CD4-positive, alpha-beta T cell treated with Interleukin-2 at 100 ng/mL for 4 hours (primary cell): ENCODE data around the gene GH1.
"Not testable (repeated sequence)": the region's sequence is repeated elsewhere in the genome, so short reads cannot be mapped to it uniquely, and the experiment has no call there.

Experiments
- DNase-seq: peaks from one replicate; pipeline ENCODE4 v3.0.0-alpha.2; 2020; ENCODE audit warnings: low spot score

Gene GH1

DNA sequence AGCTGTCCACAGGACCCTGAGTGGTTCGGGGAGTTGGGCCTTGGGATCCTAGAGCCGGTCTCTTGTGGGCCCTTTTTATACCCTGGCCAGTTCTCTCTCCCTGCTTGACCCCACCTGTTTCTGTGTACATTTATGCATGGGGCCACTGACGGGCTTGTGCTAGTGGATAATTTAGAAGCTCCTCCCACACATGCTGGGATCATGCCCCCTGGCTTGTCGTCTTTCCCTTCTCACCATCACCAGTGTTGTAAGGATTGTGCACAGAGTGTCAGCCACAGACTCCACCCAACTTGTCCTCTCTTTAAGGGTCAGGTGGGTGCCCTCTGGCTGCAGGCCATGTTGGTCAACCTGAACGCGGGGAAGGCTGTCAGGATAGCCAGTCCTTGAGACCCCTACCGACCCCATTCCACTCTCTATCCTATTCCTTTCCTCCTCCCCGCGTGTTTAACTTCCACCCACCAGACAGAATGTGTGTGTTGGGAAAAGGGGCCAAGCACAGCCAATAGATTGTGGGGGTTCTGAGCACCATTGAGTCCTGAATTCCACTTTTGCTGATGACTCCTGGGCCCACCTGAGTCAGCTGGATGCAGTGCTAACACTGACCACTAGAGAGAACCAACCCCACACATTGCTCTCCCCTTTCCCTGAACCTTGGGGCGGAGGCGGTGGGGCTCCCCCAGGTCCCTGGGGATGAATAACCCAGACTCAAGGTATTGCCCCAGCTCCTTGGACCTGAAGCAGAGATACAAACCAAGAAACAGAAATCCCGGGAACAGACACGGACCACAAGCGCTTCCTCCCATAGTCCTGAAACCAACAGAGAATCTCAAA is 21.9 kb downstream of the GH1 start, which contains the start of gene CSH1:
CSH1 (minus strand) TSS at position 51 of the 831 bp plus-strand sequence. CDS start 63 bp downstream, outside the sequence.
- DNase-seq: not testable (repeated sequence)

DNA sequence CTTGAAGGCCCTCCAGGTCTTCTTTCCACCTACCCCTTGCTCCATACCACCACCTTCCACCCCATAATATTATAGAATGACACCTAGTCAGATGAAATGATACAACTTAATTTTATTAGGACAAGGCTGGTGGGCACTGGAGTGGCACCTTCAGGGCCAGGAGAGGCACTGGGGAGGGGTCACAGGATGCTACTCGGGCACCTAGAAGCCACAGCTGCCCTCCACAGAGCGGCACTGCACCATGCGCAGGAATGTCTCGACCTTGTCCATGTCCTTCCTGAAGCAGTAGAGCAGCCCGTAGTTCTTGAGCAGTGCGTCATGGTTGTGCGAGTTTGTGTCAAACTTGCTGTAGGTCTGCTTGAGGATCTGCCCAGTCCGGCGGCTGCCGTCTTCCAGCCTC is 23.8 kb downstream of the GH1 start:
- not testable (repeated sequence) for DNase-seq

DNA sequence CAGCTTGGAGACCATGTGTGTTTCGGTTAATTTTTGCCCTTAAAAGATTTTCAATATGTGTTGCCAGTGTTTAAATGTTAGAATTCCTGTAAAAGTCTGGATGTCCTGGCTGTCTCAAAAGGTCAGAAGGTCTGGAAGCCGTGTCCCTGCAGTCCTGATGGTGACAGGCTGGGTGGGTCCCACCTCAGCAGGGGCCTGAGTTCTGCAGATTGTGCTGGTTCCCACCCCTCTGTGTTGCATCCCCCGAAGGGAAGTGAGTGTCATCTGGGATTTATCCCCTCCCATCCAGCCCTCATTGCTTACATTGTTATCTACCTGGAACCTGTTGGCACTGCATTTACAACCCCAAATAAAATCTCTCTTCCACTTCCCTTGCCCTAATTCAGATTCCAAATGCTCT is 24.6 kb downstream of the GH1 start:
- not testable (repeated sequence) for DNase-seq

DNA sequence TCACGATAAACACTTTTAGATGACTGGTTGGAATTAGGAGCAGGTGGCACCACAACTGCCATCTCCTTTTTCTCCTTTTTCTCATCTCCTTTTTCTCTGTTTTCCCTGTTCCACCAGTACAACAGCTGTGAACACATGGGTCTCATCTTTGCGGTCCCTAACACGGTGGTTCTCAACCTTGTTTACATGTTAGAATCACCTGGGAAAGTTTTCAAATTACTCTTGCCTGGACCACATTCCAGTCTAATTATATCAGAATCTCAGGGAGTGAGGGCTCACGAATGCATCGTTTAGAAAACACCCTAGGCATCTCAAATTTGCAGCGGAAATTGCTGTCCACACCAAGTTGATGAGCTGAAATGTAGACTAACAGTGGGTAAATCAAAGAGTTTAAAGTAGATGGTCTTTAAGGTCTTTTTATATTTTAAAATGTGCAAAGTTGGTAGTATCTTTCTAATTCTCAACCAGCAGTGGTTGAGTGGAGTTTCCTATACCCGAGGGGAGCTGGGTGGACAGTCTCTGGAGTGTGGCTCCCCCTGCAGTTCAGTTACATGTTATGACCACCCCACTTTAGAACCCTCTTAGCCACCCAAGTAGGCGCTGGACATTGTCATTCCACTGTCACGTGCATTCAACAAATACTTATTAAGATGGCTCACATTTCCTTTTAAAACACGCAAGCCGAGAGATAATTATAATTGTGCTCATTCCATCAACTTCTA is 26.2 kb downstream of the GH1 start:
- not testable (repeated sequence) for DNase-seq

DNA sequence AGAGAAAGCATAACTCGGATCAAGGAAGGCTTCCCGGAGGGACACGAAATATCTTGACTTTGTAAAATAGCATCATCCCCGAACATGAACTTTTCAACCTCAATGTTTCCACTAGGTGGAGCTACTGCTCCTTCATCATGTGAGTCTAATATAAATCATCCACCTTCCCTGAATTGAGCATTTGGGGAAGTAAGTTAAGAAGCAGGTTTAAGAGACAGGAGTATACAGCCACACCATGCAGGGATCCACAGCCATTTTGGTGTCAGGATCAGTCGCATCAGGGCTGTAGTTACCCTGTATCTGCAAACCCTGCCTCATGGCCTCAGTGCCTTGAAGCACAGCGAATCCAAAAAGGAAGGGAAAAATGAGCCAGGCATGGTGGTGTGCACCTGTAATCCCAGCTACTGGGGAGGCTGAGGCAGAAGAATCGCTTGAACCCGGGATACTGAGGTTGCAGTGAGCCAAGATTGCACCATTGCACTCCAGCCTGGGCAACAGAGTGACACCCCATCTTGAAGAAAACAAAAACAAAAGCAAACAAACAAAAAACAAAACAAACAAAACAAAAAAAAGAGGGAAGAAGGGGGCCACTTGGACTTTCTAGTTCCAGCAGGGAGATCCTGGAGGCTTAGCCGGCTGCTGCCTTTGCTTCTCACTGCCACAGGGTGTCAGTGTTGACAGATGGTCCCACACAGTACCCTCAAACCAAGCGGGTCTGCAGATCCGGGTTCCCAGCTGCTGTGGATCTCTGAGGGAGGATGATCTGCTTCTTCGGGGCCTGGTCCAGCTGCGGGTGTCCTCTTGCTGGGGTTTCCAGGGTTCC is 29.4 kb downstream of the GH1 start:
- DNase-seq: peak; percentile 47

DNA sequence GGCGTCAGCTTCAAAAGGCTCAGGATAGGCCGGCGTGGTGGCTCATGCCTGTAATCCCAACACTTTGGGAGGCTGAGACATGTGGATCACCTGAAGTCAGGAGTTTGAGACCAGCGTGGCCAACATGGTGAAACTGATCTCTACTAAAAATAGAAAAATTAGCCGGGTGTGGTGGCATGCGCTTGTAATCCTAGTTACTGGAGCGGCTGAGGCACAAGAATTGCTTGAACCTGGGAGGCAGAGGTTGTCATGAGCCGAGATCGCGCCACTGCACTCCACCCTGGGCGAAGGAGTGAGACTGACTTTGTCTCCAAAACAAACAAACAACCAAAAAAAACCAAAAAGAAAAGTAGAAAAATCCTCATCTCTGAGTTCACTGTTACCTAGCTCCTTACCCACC is 33.5 kb downstream of the GH1 start:
- DNase-seq: not testable (repeated sequence)

DNA sequence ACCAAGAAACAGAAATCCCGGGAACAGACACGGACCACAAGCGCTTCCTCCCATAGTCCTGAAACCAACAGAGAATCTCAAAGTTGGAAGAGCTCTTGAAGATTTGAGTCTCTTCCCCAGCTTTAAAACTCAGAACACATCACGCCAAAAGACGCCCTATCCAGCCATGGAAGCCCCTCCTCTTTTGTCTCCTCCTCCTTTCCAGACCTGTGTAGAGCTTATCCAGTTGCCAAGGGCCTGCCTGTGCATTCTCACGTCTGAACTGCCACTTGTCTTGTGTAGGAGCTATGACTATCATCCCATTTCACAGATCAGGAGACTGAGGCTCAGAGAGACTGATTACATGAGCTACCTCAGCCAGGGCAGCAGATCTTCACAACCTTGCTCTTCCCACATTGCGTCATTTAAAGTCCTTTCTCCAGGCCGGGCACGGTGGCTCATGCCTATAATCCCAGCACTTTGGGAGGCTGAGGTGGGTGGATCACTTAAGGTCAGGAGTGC is 36.0 kb downstream of the GH1 start:
- DNase-seq: not testable (repeated sequence)

DNA sequence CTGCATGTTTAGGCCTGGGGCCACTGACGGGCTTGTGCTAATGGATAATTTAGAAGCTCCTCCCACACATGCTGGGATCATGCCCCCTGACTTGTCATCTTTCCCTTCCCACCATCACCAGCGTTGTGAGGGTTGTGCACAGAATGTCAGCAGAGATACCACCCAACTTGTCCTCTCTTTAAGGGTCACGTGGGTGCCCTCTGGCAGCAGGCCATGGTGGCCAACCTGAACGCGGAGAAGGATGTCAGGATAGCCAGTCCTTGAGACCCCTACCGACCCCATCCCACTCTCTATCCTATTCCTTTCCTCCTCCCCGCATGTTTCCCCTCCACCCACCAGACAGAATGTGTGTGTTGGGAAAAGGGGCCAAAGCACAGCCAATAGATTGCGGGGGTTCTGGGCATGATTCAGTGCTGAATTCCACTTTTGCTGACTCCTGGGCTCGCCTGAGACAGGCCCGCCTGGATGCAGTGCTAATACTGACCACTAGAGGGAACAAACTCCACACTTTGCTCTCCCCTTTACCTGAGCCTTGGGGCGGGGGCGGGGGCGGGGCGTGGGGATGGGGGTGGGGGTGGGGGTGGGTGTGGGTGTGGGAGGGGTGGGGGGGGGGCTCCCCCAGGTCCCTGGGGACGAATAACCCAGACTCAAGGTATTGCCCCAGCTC is 36.6 kb downstream of the GH1 start, which contains the start of gene GH2:
GH2 (minus strand) TSS at position 10 of the 667 bp plus-strand sequence. CDS start 143 bp downstream, outside the sequence.
- DNase-seq: peak; percentile 71

DNA sequence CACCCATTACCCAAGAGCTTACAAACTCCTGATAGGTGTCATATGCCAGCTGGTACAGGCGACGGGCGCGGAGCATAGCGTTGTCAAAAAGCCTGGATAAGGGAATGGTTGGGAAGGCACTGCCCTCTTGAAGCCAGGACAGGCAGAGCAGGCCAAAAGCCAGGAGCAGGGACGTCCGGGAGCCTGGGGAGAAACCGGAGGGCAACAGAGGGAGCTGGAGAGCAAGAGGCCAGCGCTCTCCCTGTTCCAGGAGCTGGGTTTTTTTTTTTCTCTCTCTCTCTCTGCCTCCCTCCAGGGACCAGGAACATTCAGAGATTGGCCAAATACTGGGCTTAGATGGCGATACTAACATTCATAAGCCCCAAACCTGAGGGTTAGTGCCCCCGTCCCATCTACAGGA is 37.3 kb downstream of the GH1 start:
- DNase-seq: not testable (repeated sequence)

DNA sequence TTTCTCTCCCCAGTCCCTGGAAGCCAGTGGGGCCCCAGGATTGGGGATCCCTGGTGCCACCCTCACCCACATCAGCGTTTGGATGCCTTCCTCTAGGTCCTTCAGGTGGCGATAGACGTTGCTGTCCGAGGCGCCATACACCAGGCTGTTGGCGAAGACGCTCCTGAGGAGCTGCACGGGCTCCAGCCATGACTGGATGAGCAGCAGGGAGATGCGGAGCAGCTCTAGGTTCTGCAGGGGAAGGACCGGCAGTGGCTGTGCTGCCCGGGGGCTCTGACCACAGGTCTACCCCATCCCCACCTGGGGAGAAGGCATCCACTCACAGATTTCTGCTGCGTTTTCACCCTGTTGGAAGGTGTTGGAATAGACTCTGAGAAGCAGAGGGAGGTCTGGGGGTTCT is 37.9 kb downstream of the GH1 start:
- no peak for DNase-seq

DNA sequence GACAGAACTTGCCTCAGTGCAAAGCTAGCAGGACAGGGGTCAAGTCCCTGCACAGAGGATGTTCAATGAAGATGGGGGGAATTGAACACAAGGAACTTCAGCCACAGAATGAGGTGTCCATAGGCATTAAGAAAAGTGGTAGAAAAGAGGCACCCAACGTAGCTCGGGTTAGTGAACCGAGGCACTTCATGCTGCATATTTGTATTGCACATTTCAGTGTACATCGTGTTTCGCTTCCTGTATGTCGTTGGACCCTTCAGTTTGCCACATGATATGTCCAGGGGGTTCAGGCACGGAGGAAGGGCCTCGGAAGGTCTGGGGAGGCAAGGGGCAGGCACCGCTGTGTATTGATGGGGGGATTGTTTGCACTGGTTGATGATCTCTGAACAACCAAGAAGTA is 40.2 kb downstream of the GH1 start:
- not testable (repeated sequence) for DNase-seq

DNA sequence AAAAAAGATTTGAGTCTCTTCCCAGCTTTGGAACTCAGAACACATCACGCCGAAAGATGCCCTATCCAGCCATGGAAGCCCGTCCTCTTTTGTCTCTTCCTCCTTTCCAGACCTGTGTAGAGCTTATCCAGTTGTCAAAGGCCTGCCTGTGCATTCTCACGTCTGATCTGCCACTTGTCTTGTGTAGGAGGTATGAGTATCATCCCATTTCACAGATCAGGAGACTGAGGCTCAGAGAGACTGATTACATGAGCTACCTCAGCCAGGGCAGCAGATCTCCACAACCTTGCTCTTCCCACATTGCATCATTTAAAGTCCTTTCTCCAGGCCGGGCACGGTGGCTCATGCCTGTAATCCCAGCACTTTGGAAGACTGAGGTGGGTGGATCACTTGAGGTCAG is 43.9 kb downstream of the GH1 start:
- not testable (repeated sequence) for DNase-seq

DNA sequence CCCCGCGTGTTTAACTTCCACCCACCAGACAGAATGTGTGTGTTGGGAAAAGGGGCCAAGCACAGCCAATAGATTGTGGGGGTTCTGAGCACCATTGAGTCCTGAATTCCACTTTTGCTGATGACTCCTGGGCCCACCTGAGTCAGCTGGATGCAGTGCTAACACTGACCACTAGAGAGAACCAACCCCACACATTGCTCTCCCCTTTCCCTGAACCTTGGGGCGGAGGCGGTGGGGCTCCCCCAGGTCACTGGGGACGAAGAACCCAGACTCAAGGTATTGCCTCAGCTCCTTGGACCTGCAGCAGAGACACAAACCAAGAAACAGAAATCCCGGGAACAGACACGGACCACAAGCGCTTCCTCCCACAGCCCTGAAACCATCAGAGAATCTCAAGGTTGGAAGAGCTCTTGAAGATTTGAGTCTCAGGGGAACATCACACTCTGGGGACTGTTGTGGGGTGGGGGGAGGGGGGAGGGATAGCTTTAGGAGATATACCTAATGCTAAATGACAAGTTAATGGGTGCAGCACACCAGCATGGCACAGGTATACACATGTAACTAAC is 44.5 kb downstream of the GH1 start:
- DNase-seq: not testable (repeated sequence)

DNA sequence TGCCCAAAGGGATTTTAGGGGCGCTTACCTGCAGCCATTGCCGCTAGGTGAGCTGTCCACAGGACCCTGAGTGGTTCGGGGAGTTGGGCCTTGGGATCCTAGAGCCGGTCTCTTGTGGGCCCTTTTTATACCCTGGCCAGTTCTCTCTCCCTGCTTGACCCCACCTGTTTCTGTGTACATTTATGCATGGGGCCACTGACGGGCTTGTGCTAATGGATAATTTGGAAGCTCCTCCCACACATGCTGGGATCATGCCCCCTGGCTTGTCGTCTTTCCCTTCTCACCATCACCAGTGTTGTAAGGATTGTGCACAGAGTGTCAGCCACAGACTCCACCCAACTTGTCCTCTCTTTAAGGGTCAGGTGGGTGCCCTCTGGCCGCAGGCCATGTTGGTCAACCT is 45.1 kb downstream of the GH1 start, which contains the start of gene CSH2:
CSH2 (minus strand) TSS at position 101 of the 400 bp plus-strand sequence; CDS start at position 38, 63 bp downstream.
- not testable (repeated sequence) for DNase-seq

DNA sequence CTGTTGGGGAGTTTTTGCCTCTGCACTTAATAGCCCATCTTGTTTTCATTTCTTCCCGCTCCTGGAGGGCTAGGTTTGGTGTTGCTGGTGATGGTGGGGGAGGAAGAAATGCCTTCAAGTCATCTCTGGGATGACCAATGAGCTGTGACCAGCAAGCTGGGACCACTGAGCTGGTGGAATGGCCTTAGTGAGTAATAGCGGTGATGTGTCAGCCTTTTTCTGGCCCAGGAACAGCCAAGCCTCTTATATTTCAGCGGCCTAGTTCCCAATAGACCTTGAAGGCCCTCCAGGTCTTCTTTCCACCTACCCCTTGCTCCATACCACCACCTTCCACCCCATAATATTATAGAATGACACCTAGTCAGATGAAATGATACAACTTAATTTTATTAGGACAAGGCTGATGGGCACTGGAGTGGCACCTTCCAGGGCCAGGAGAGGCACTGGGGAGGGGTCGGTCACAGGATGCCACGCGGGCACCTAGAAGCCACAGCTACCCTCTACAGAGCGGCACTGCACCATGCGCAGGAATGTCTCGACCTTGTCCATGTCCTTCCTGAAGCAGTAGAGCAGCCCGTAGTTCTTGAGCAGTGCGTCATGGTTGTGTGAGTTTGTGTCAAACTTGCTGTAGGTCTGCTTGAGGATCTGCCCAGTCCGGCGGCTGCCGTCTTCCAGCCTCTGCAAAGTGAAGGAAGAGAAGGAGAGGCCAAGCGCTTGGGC is 46.8 kb downstream of the GH1 start:
- DNase-seq: not testable (repeated sequence)

DNA sequence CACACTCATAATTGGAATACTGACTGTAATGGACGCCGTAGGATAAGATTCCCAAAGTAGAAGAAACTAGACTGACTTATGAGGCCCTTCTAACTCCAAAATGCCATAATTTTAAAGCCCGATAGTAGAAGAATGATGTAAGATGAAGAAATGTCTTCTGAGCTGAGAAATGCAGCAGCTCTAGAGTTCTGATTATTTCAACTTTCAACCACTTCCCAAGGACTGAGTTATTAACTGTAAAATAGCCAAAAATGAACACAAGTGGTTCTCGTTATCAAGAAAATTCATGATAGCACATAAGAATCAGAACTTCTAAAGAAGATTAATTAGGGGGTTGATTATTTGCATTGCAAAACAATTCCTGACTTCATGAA is 48.4 kb downstream of the GH1 start:
- not testable (repeated sequence) for DNase-seq

DNA sequence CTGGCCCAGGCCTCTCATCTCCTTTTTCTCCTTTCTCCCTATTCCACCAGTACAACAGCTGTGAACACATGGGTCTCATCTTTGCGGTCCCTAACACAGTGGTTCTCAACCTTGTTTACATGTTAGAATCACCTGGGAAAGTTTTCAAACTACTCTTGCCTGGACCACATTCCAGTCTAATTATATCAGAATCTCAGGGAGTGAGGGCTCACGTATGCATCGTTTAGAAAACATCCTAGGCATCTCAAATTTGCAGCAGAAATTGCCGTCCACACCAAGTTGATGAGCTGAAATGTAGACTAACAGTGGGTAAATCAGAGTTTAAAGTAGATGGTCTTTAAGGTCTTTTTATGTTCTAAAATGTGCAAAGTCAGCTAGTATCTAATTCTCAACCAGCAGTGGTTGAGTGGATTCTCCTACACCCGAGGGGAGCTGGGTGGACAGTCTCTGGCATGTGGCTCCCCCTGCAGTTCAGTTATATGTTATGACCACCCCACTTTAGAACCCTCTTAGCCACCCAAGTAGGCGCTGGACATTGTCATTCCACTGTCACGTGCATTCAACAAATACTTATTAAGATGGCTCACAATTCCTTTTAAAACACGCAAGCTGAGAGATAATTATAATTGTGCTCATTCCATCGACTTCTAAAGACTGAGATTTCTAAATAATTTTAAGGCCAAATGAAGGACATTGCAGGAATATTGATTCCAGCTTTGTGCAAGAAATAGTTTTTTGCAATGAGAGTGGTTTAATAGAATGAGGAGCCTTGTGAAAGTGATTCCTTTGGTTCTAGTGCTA is 48.9 kb downstream of the GH1 start:
- DNase-seq: not testable (repeated sequence)
